HCT116 (cell line): Measurements from ENCODE around the gene ALDH1L2. TPM values are rescaled to one million over a fixed set of nuclear protein-coding genes. Genes with fewer than 3 reads are reported as not detected.

Source experiments
- ATAC-seq: fragments of 200-7000 bp; cut with Tn5 transposase; 2 replicates; pipeline ENCODE4 v1.9.1; 2020; ENCODE audit warnings: mild to moderate bottlenecking, moderate library complexity
- BruUV-seq: library from RNA; stranded (reverse); fragments of 400-500 nt; replicated peaks from 2 replicates; lab custom pipeline; 2021; lab: Mats Ljungman, UMichigan
- CTCF ChIA-PET: fragments of 300-600 bp; sonication (Branson Sonifier 250); formaldehyde crosslinking; loops from one replicate; lab custom pipeline; 2021; ENCODE audit warnings: antibody characterized with exemption; lab: Charles Lee
- POLR2A ChIA-PET: fragments of 300-600, 350-600 bp; sonication (Branson Sonifier 250); formaldehyde crosslinking; loops from one replicate; lab custom pipeline; 2021; ENCODE audit warnings: antibody characterized with exemption; lab: Charles Lee
- RAD21 ChIA-PET, 2 experiments: fragments of 300-600 bp; sonication (Branson Sonifier 250); formaldehyde crosslinking; loops; one replicate each; lab custom pipeline; 2023; ENCODE audit warnings: low total read pairs in 2 of 2; ENCODE audit not compliant: uncharacterized antibody in 2 of 2, unreplicated experiment in 2 of 2, low non-redundant PET in 1 of 2; lab: Charles Lee
- DNase-seq: peaks from one replicate; pipeline ENCODE4 v3.0.0-alpha.2; 2010; ENCODE audit warnings: low read depth, low spot score
- H2AFZ ChIP-seq: fragments of 200-600 bp; shearing (Covaris generic), sonication (generic); 2 replicates; pipeline ENCODE4 v1.6.1; 2017; ENCODE audit warnings: low read depth, mixed run types, mixed read lengths, antibody characterized with exemption, low read length; ENCODE audit not compliant: poor library complexity, severe bottlenecking
- H3K27ac ChIP-seq: 2 replicates; pipeline ENCODE4 v1.5.1; 2012; ENCODE audit warnings: low read depth, low read length
- H3K27me3 ChIP-seq: fragments of 200-600 bp; sonication (generic); 2 replicates; pipeline ENCODE4 v1.6.1; 2016; ENCODE audit warnings: mixed run types, low read length, mixed read lengths; ENCODE audit not compliant: insufficient read depth
- H3K36me3 ChIP-seq, 2 experiments: fragments of 200-500 bp in 1 of 2; fragments of 200-600 bp in 1 of 2; sonication (Bioruptor generic) in 1 of 2; sonication (generic) in 1 of 2; 2 replicates each; pipeline versions ENCODE4 v1.5.1 to v1.6.1; 2014 to 2016; ENCODE audit warnings: low read length in 2 of 2, inconsistent platforms in 1 of 2, mixed read lengths in 1 of 2, mixed run types in 1 of 2; ENCODE audit not compliant: insufficient read depth in 2 of 2, control insufficient read depth in 1 of 2
- H3K4me1 ChIP-seq, 2 experiments: fragments of 200-600 bp in 1 of 2; sonication (generic) in 1 of 2; 2 replicates each; pipeline versions ENCODE4 v1.5.1 to v1.6.1; 2012 to 2017; ENCODE audit warnings: low read length in 2 of 2, inconsistent platforms in 1 of 2, mild to moderate bottlenecking in 1 of 2, mixed read lengths in 1 of 2, mixed run types in 1 of 2, moderate library complexity in 1 of 2; ENCODE audit not compliant: insufficient read depth in 2 of 2, control insufficient read depth in 1 of 2
- H3K4me2 ChIP-seq: fragments of 200-600 bp; sonication (generic); 2 replicates; pipeline ENCODE4 v1.6.1; 2017; ENCODE audit warnings: mixed run types, low read length, mixed read lengths
- H3K4me3 ChIP-seq, 2 experiments: fragments of 200-600 bp in 1 of 2; sonication (generic) in 1 of 2; replicated peaks in 1 of 2; 2 replicates each; pipeline ENCODE4 v1.5.1; 2011 to 2016; ENCODE audit warnings: low read length in 2 of 2, control low read depth in 1 of 2, low read depth in 1 of 2, mild to moderate bottlenecking in 1 of 2, mixed read lengths in 1 of 2, mixed run types in 1 of 2
- H3K79me2 ChIP-seq: fragments of 200-600 bp; sonication (generic); 2 replicates; pipeline ENCODE4 v1.6.1; 2017; ENCODE audit warnings: mild to moderate bottlenecking, mixed run types, low read length, moderate library complexity, mixed read lengths; ENCODE audit not compliant: insufficient read depth
- H3K9ac ChIP-seq: fragments of 200-600 bp; sonication (generic); 2 replicates; pipeline ENCODE4 v1.6.1; 2016; ENCODE audit warnings: low read length, mixed read lengths
- H3K9me2 ChIP-seq: fragments of 200-600 bp; sonication (generic), shearing (Covaris generic); 2 replicates; pipeline ENCODE4 v1.6.1; 2017; ENCODE audit warnings: mixed run types, mild to moderate bottlenecking, moderate library complexity; ENCODE audit not compliant: insufficient read depth
- H3K9me3 ChIP-seq, 2 experiments: fragments of 200-500 bp in 1 of 2; fragments of 200-600 bp in 1 of 2; sonication (Bioruptor generic) in 1 of 2; sonication (generic) in 1 of 2; 2 replicates each; pipeline ENCODE4 v1.6.1; 2014 to 2017; ENCODE audit warnings: low read length in 2 of 2, mixed read lengths in 2 of 2, inconsistent platforms in 1 of 2, low read depth in 1 of 2, mild to moderate bottlenecking in 1 of 2, mixed run types in 1 of 2, moderate library complexity in 1 of 2; ENCODE audit not compliant: control insufficient read depth in 1 of 2, insufficient read depth in 1 of 2
- H4K20me1 ChIP-seq: fragments of 200-600 bp; sonication (generic), shearing (Covaris generic); 2 replicates; pipeline ENCODE4 v1.6.1; 2017; ENCODE audit warnings: mixed run types, mild to moderate bottlenecking, moderate library complexity; ENCODE audit not compliant: insufficient read depth
- CBX3 ChIP-seq: IDR thresholded peaks from 2 replicates; pipeline ENCODE4 v1.6.1; 2012; ENCODE audit warnings: low read depth
- EZH2 ChIP-seq: fragments of 200-600 bp; sonication (generic); IDR thresholded peaks from 2 replicates; pipeline ENCODE4 v1.6.1; 2017; ENCODE audit warnings: antibody characterized with exemption, mixed run types
- FOSL1 ChIP-seq: IDR thresholded peaks from 2 replicates; pipeline ENCODE4 v1.6.1; 2012; ENCODE audit warnings: low read depth
- JUND ChIP-seq: IDR thresholded peaks from 2 replicates; pipeline ENCODE4 v1.6.1; 2012
- POLR2AphosphoS5 ChIP-seq: IDR thresholded peaks from 2 replicates; pipeline ENCODE4 v1.6.1; 2011; ENCODE audit warnings: mild to moderate bottlenecking, low read depth, low read length, moderate library complexity
- SP1 ChIP-seq: IDR thresholded peaks from 2 replicates; pipeline ENCODE4 v1.6.1; 2012; ENCODE audit warnings: low read depth
- intact Hi-C: fragments of 100-400 bp; cut with micrococcal nuclease; formaldehyde crosslinking; loops from 2 replicates; pipeline ENCODE4 v1.10.0; 2022
- total RNA-seq: library from RNA; stranded (reverse); gene quantifications from one replicate; pipeline ENCODE4 v1.2.1, GENCODE V29; 2021; ENCODE audit not compliant: unreplicated experiment
- TF ChIP-seq, protein P1 (sequence below): IDR thresholded peaks from 2 replicates; pipeline ENCODE4 v1.6.1; 2012

Gene ALDH1L2
- total RNA-seq, 1 experiment from 2014 or later: 1.5 TPM

GRCh38 chr12:105040476-105040875, 43.8 kb downstream of the ALDH1L2 start:
- H3K27me3 ChIP-seq: no peaks in the 10 kb centered on the region
- ATAC-seq: no peak
- TF ChIP-seq CBX3: no peak
- TF ChIP-seq, protein P1, sequence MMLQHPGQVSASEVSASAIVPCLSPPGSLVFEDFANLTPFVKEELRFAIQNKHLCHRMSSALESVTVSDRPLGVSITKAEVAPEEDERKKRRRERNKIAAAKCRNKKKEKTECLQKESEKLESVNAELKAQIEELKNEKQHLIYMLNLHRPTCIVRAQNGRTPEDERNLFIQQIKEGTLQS: no peak
- no peak for TF ChIP-seq EZH2
- TF ChIP-seq POLR2AphosphoS5: no peak
- H3K27ac ChIP-seq: no peak overlapping the region
- RAD21 ChIA-PET: no interaction called here
- BruUV-seq: no TSS peak
- H3K79me2 ChIP-seq: no peaks in the 10 kb centered on the region
- intact Hi-C loops: no loop called here
- no peaks in the 10 kb centered on the region for H3K36me3 ChIP-seq
- no peak overlapping the region for H3K9ac ChIP-seq
- POLR2A ChIA-PET: no interaction called here
- no peak overlapping the region for H3K4me3 ChIP-seq
- H2AFZ ChIP-seq: no peak overlapping the region
- H4K20me1 ChIP-seq: no peaks in the 10 kb centered on the region
- peaks cover 12 to 20% of the 10 kb centered on the region in 2 experiments for H3K4me1 ChIP-seq
- no peak for DNase-seq
- no peaks in the 10 kb centered on the region for H3K9me3 ChIP-seq
- H3K4me2 ChIP-seq: no peak overlapping the region
- no peaks in the 10 kb centered on the region for H3K9me2 ChIP-seq
- CTCF ChIA-PET: no interaction called here

DNA sequence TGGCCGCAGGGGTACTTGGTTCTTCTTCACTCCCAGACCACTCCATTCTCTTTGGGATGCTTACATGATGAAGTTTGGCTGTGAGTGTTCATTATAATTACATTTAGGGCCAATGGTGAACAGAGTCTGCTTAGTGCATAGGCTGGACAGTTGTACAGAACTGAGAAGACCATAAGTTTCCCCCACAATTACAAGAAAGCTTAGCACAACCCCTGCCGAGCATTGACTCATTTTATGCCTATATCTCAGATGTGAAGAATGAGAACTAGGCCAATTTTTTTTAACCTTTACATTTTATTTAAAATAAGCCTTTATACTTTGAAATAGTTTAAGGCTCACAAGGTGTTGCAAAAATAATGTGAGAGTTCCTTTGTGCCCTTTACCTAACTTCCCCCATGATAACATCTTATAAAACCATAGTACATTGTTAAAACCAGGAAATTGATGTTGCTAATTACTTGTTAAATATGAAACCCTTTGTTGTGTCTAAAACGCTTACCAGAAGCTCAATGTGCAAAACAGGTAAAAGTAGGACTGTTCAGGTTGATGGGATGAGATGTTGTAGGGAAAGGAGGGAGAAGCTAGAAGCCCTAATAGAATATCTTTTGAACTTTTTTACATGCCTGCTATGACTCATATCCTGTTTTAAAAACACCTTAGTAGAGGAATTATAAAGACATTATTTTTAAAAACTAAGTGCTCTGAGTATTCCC, 47.2 kb downstream of the ALDH1L2 start:
- BruUV-seq: no TSS peak
- no peaks in the 10 kb centered on the region for H3K27me3 ChIP-seq
- no peak overlapping the region for H2AFZ ChIP-seq
- peak; percentile 59; the same call in 1 of the 2 replicates for ATAC-seq
- peaks cover 12 to 20% of the 10 kb centered on the region in 2 experiments for H3K4me1 ChIP-seq
- H3K9ac ChIP-seq: no peak overlapping the region
- peak overlapping the region; percentile 60 for H3K4me2 ChIP-seq
- H3K36me3 ChIP-seq: no peaks in the 10 kb centered on the region
- no peak for DNase-seq
- no peaks in the 10 kb centered on the region for H4K20me1 ChIP-seq
- H3K9me2 ChIP-seq: no peaks in the 10 kb centered on the region
- TF ChIP-seq JUND (peak; percentile 35; the same call in 1 of the 2 replicates), FOSL1 (peak; percentile 58; the same call in 1 of the 2 replicates), SP1 (no peak)
- CTCF ChIA-PET: no interaction called here
- intact Hi-C loops: no loop called here
- H3K9me3 ChIP-seq: no peaks in the 10 kb centered on the region
- no peaks in the 10 kb centered on the region for H3K79me2 ChIP-seq
- H3K4me3 ChIP-seq: no peak overlapping the region
- POLR2A ChIA-PET: no interaction called here
- H3K27ac ChIP-seq: no peak overlapping the region
- RAD21 ChIA-PET: no interaction called here
